HepG2 (cell line): ENCODE data around the gene NGRN. TPM values are rescaled to one million over a fixed set of nuclear protein-coding genes. Genes with fewer than 3 reads are reported as not detected.

Experiments
- ATAC-seq: fragments of 200-7000 bp; cut with Tn5 transposase; 3 replicates; pipeline ENCODE4 v1.9.1; 2020; ENCODE audit warnings: mild to moderate bottlenecking, moderate library complexity
- BruUV-seq: library from RNA; stranded (reverse); fragments of 400-500 nt; replicated peaks from 2 replicates; lab custom pipeline; 2021; lab: Mats Ljungman, UMichigan
- CTCF ChIA-PET: fragments of 300-600 bp; formaldehyde crosslinking; extraction: SDS; loops from one replicate; lab custom pipeline; 2021; ENCODE audit warnings: low total read pairs, inconsistent platforms, low intra/inter-chr PET ratio; lab: Yijun Ruan, JAX
- POLR2A ChIA-PET: fragments of 350-600 bp; sonication (Branson Sonifier 250); formaldehyde crosslinking; loops from one replicate; lab custom pipeline; 2020; ENCODE audit warnings: antibody characterized with exemption, inconsistent platforms; lab: Yijun Ruan, JAX
- DNase-seq: peaks from one replicate; pipeline ENCODE4 v3.0.0-alpha.2; 2015; ENCODE audit warnings: low spot score
- FAIRE-seq: peaks from 3 replicates; lab custom pipeline; 2011; peaks lifted over from hg19 to GRCh38; lab: Jason Lieb, UNC
- H2AFZ ChIP-seq: one replicate; pipeline ENCODE4 v1.6.1; 2011; ENCODE audit warnings: low read length, inconsistent platforms
- H3K27ac ChIP-seq: fragments of 300-600 bp; 3 replicates; pipeline ENCODE4 v1.8.0; 2011; ENCODE audit warnings: mixed run types, mild to moderate bottlenecking, mixed read lengths, low read length, inconsistent platforms; ENCODE audit not compliant: insufficient read depth; ENCODE audit errors: extremely low read length
- H3K27me3 ChIP-seq, 2 experiments: fragments of 200-600 bp in 1 of 2; 2 replicates in 1 of 2; 3 replicates in 1 of 2; pipeline versions ENCODE4 v1.6.0 to v1.8.0; 2011; ENCODE audit warnings: low read length in 2 of 2, mild to moderate bottlenecking in 2 of 2, moderate library complexity in 2 of 2, inconsistent platforms in 1 of 2; ENCODE audit not compliant: insufficient read depth in 2 of 2, control insufficient read depth in 1 of 2
- H3K36me3 ChIP-seq, 2 experiments: fragments of 200-600 bp in 1 of 2; replicated peaks in 1 of 2; 2 replicates in 1 of 2; 3 replicates in 1 of 2; pipeline versions ENCODE4 v1.5.1 to v1.8.0; 2011; ENCODE audit warnings: low read length in 2 of 2, inconsistent platforms in 1 of 2; ENCODE audit not compliant: insufficient read depth in 2 of 2, control insufficient read depth in 1 of 2
- H3K4me1 ChIP-seq: 2 replicates; pipeline ENCODE4 v1.5.1; 2012; ENCODE audit warnings: low read length, inconsistent platforms; ENCODE audit not compliant: insufficient read depth
- H3K4me2 ChIP-seq: 2 replicates; pipeline ENCODE4 v1.6.0; 2011; ENCODE audit warnings: low read depth, low read length, inconsistent platforms
- H3K4me3 ChIP-seq, 3 experiments: fragments of 200-600 bp in 1 of 3; sonication (generic), shearing (Covaris generic) in 1 of 3; replicated peaks in 1 of 3; 2 replicates each; pipeline ENCODE4 v1.5.1; 2011 to 2016; ENCODE audit warnings: low read length in 3 of 3, inconsistent platforms in 2 of 3, low read depth in 2 of 3, mild to moderate bottlenecking in 2 of 3, control low read depth in 1 of 3, mixed read lengths in 1 of 3; ENCODE audit not compliant: insufficient read depth in 1 of 3
- H3K79me2 ChIP-seq: one replicate; pipeline ENCODE4 v1.6.1; 2011; ENCODE audit warnings: low read length, inconsistent platforms; ENCODE audit not compliant: insufficient read depth
- H3K9ac ChIP-seq: 2 replicates; pipeline ENCODE4 v1.6.0; 2011; ENCODE audit warnings: mild to moderate bottlenecking, low read depth, low read length, inconsistent platforms; ENCODE audit not compliant: insufficient read depth
- H3K9me3 ChIP-seq: 2 replicates; pipeline ENCODE4 v1.5.1; 2012; ENCODE audit warnings: mild to moderate bottlenecking, low read length
- H4K20me1 ChIP-seq: 2 replicates; pipeline ENCODE4 v1.6.0; 2011; ENCODE audit warnings: inconsistent platforms, mild to moderate bottlenecking, low read length, moderate library complexity; ENCODE audit not compliant: insufficient read depth
- FOXK2 ChIP-seq: fragments of 450-650 bp; IDR thresholded peaks from 2 replicates; pipeline ENCODE4 v1.6.1; 2016
- GABPA ChIP-seq, 2 experiments: IDR thresholded peaks; 2 replicates each; pipeline ENCODE4 v1.6.1; 2011 to 2016; ENCODE audit warnings: low read depth in 2 of 2, low read length in 1 of 2, missing biosample characterization in 1 of 2, missing genetic modification characterization in 1 of 2
- KDM2A ChIP-seq: sonication (generic); formaldehyde crosslinking; IDR thresholded peaks from 2 replicates; pipeline ENCODE4 v1.4.0; 2020; ENCODE audit warnings: low read depth, missing genetic modification reagents, borderline replicate concordance
- MIXL1 ChIP-seq: IDR thresholded peaks from 2 replicates; pipeline ENCODE4 v1.6.1; 2016
- MZF1 ChIP-seq: sonication (generic); formaldehyde crosslinking; IDR thresholded peaks from 2 replicates; pipeline ENCODE4 v1.8.1; 2023; ENCODE audit warnings: mild to moderate bottlenecking, missing genetic modification reagents, borderline replicate concordance
- NCOA2 ChIP-seq: sonication (generic); formaldehyde crosslinking; IDR thresholded peaks from 2 replicates; pipeline ENCODE4 v1.8.0; 2022; ENCODE audit warnings: inconsistent platforms
- TEAD3 ChIP-seq: optimal IDR thresholded peaks from 2 replicates; pipeline ENCODE3; 2016; ENCODE audit warnings: borderline replicate concordance
- ZBTB2 ChIP-seq: sonication (generic); formaldehyde crosslinking; IDR thresholded peaks from 2 replicates; pipeline ENCODE4 v1.8.0; 2022; ENCODE audit warnings: low read depth, missing genetic modification reagents
- ZNF501 ChIP-seq: sonication (generic); formaldehyde crosslinking; IDR thresholded peaks from 2 replicates; pipeline ENCODE4 v1.5.1; 2020; ENCODE audit warnings: mild to moderate bottlenecking, moderate library complexity, missing genetic modification reagents
- ZNF713 ChIP-seq: sonication (generic); formaldehyde crosslinking; IDR thresholded peaks from 2 replicates; pipeline ENCODE4 v1.4.0; 2020; ENCODE audit warnings: mild to moderate bottlenecking, missing genetic modification reagents
- ZSCAN5A ChIP-seq: sonication (generic); formaldehyde crosslinking; IDR thresholded peaks from 2 replicates; pipeline ENCODE4 v1.8.0; 2022; ENCODE audit warnings: mild to moderate bottlenecking, missing genetic modification reagents, borderline replicate concordance
- WGBS: methylation state at CpG from one replicate; pipeline ENCODE4 v1.1.6; 2017; ENCODE audit warnings: low lambda C conversion rate; 5-methylcytosine and 5-hydroxymethylcytosine counted together
- in situ Hi-C: cut with HindIII; loops from 2 replicates; pipeline ENCODE4 v1.10.0; 2017; ENCODE audit warnings: low pct_unique_long_range_greater_than_20kb; ENCODE audit not compliant: extremely low pct_ligation_motif_present
- intact Hi-C: fragments of 100-400 bp; cut with micrococcal nuclease; formaldehyde crosslinking; loops from one replicate; pipeline ENCODE4 v1.10.0; 2022; ENCODE audit not compliant: unreplicated experiment
- polyA plus RNA-seq, 8 experiments: library from polyadenylated mRNA; depleted of rRNA in 3 of 8; stranded (reverse) in 7 of 8; unstranded in 1 of 8; fragments of >200 nt; fragmentation: Illumina TruSeq in 4 of 8; extraction: Trizol in 4 of 8; gene quantifications; 2 replicates each; pipeline versions ENCODE4 v1.2.1 to v1.2.3, GENCODE V29; 2011 to 2016; ENCODE audit warnings: low read depth in 4 of 8, missing spikeins in 1 of 8, mixed read lengths in 1 of 8; ENCODE audit not compliant: insufficient read depth in 1 of 8
- total RNA-seq, 5 experiments: library from RNA; depleted of rRNA; stranded (reverse); fragments of >200 nt; fragmentation: Illumina TruSeq; extraction: Trizol; gene quantifications; 2 replicates each; pipeline ENCODE4 v1.2.3, GENCODE V29; 2016; ENCODE audit warnings: low read depth in 1 of 5
- TF ChIP-seq, protein P1 (sequence below): sonication (generic); formaldehyde crosslinking; IDR thresholded peaks from 2 replicates; pipeline ENCODE4 v1.4.0; 2020; ENCODE audit warnings: missing genetic modification reagents, borderline replicate concordance
- TF ChIP-seq, protein P2 (sequence below): sonication (generic); formaldehyde crosslinking; IDR thresholded peaks from 2 replicates; pipeline ENCODE4 v1.5.0; 2020; ENCODE audit warnings: missing genetic modification reagents
- TF ChIP-seq, protein P3 (sequence below): sonication (generic); formaldehyde crosslinking; IDR thresholded peaks from 2 replicates; pipeline ENCODE4 v1.4.0; 2020; ENCODE audit warnings: missing genetic modification reagents

Gene NGRN
- total and polyA plus RNA-seq, 2 of the 13 experiments (the other 11 are each of a cell fraction or from before 2014, with no cell fraction given): 39.8 to 63.7 TPM

GRCh38 chr15:90217671-90218394 lies 47.6 kb upstream of the NGRN start:
- no peak overlapping the region for H3K27ac ChIP-seq
- no peaks in the 10 kb centered on the region for H4K20me1 ChIP-seq
- WGBS: 94% methylated on average over 5 of the region's 9 CpGs
- no TSS peak for BruUV-seq
- in situ Hi-C loops: no loop called here
- no peak overlapping the region for H3K9ac ChIP-seq
- ATAC-seq (no peak), DNase-seq (no peak), FAIRE-seq (no peak)
- no peak overlapping the region for H2AFZ ChIP-seq
- POLR2A ChIA-PET: no interaction called here
- CTCF ChIA-PET: interaction anchor here (4.1 kb wide), 1 partner anchor 75 kb away, joined by 41 read pairs; no protein-coding TSS in a partner anchor
- intact Hi-C loops: no loop called here
- H3K27me3 ChIP-seq: no peaks in the 10 kb centered on the region
- H3K79me2 ChIP-seq: no peaks in the 10 kb centered on the region
- peaks cover 3 to 5% of the 10 kb centered on the region in 2 experiments; a peak in 2 of 5 replicates for H3K36me3 ChIP-seq
- no peak overlapping the region for H3K4me2 ChIP-seq
- H3K4me1 ChIP-seq: no peaks in the 10 kb centered on the region
- no peak overlapping the region for H3K4me3 ChIP-seq
- H3K9me3 ChIP-seq: no peaks in the 10 kb centered on the region
- TF ChIP-seq MZF1 (CRISPR knock-in tag): no peak
- no peak for TF ChIP-seq NCOA2 (CRISPR knock-in tag)
- TF ChIP-seq ZSCAN5A (CRISPR knock-in tag): no peak
- TF ChIP-seq, protein P1, sequence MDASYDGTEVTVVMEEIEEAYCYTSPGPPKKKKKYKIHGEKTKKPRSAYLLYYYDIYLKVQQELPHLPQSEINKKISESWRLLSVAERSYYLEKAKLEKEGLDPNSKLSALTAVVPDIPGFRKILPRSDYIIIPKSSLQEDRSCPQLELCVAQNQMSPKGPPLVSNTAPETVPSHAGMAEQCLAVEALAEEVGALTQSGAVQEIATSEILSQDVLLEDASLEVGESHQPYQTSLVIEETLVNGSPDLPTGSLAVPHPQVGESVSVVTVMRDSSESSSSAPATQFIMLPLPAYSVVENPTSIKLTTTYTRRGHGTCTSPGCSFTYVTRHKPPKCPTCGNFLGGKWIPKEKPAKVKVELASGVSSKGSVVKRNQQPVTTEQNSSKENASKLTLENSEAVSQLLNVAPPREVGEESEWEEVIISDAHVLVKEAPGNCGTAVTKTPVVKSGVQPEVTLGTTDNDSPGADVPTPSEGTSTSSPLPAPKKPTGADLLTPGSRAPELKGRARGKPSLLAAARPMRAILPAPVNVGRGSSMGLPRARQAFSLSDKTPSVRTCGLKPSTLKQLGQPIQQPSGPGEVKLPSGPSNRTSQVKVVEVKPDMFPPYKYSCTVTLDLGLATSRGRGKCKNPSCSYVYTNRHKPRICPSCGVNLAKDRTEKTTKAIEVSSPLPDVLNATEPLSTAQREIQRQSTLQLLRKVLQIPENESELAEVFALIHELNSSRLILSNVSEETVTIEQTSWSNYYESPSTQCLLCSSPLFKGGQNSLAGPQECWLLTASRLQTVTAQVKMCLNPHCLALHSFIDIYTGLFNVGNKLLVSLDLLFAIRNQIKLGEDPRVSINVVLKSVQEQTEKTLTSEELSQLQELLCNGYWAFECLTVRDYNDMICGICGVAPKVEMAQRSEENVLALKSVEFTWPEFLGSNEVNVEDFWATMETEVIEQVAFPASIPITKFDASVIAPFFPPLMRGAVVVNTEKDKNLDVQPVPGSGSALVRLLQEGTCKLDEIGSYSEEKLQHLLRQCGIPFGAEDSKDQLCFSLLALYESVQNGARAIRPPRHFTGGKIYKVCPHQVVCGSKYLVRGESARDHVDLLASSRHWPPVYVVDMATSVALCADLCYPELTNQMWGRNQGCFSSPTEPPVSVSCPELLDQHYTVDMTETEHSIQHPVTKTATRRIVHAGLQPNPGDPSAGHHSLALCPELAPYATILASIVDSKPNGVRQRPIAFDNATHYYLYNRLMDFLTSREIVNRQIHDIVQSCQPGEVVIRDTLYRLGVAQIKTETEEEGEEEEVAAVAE (CRISPR knock-in tag): no peak
- TF ChIP-seq GABPA (IDR thresholded peaks at IDR 0.05; ENCODE audit: low read depth, low read length): no peak
- TF ChIP-seq GABPA (CRISPR knock-in tag; IDR thresholded peaks at IDR 0.05; ENCODE audit: low read depth): no peak
- TF ChIP-seq TEAD3 (CRISPR knock-in tag): no peak
- TF ChIP-seq ZNF501 (CRISPR knock-in tag): no peak
- no peak for TF ChIP-seq KDM2A (CRISPR knock-in tag)
- TF ChIP-seq, protein P2, sequence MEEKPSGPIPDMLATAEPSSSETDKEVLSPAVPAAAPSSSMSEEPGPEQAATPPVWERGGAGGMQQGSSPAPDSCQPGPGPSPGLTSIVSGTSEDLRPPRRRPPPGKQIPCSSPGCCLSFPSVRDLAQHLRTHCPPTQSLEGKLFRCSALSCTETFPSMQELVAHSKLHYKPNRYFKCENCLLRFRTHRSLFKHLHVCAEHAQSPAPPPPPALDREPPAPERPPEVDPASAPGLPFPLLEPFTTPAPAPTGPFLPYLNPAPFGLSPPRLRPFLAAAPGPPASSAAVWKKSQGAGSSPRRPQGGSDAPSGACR (CRISPR knock-in tag): no peak
- TF ChIP-seq ZNF713: no peak
- no peak for TF ChIP-seq MIXL1
- no peak for TF ChIP-seq ZBTB2 (CRISPR knock-in tag)
- no peak for TF ChIP-seq FOXK2
- TF ChIP-seq, protein P3, sequence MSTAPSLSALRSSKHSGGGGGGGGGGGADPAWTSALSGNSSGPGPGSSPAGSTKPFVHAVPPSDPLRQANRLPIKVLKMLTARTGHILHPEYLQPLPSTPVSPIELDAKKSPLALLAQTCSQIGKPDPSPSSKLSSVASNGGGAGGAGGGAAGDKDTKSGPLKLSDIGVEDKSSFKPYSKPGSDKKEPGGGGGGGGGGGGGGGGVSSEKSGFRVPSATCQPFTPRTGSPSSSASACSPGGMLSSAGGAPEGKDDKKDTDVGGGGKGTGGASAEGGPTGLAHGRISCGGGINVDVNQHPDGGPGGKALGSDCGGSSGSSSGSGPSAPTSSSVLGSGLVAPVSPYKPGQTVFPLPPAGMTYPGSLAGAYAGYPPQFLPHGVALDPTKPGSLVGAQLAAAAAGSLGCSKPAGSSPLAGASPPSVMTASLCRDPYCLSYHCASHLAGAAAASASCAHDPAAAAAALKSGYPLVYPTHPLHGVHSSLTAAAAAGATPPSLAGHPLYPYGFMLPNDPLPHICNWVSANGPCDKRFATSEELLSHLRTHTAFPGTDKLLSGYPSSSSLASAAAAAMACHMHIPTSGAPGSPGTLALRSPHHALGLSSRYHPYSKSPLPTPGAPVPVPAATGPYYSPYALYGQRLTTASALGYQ (CRISPR knock-in tag): no peak
